ENCODE results near the gene OLAH.

The OLAH gene

DNA sequence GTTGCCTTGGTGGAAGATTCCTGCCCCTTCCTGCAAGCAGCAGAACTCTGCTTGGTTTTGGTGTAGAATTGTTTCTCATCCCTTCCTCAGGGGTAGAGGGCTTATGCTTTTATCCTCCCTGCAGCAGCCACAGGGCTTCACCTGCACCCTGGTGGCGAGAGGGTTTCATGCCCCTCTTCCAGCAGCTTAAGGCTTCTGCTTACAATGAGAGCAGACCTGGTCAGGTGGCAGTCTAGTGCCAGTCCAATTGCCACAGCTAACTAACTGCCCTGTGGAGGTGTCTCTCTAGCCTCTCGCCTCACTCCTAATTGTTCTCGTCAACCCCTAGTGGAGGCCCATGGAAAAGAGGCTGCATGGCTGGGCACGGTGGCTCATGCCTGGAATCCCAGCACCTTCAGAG is 25.5 kb downstream of the OLAH start:
- DNase-seq (ENCODE audit: low spot score) = no peak

DNA sequence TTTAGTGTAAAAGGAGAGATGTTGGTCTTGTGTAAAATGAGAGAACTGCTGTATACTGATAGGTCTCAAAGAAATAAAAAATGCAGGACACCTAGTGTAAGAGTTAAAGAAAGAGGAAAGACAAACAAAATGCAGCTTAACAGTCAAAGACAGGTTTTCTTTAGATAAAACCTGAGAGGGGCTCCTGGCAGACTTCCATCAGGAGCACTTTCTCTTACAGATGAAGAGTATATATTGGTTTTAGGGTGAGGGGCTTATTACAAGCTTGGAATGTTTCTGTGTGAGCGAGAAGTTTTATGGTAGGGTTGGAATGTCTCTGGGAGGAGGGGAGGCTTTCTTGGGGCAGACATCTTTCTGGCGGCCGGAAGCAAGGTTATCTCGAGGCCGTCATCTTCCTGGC is 28.6 kb downstream of the OLAH start:
- DNase-seq (ENCODE audit: low spot score) = no peak

DNA sequence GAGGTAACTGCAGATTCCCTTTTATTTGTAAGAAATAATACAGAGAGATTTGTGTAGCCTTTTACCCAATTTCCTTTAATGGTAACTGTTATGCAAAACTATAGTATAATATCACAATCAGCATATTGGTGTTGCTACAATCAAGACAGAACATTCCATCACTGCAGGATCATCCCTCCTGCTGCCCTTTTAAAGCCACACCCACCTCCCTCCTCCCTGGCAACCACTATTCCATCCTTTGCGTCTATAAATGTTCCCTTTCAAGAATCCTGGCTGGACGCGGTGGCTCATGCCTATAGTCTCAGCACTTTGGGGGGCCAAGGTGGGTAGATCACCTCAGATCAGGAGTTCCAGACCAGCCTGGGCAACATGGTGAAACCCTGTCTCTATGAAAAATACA is 31.7 kb downstream of the OLAH start:
- no peak for DNase-seq (ENCODE audit: low spot score)

DNA sequence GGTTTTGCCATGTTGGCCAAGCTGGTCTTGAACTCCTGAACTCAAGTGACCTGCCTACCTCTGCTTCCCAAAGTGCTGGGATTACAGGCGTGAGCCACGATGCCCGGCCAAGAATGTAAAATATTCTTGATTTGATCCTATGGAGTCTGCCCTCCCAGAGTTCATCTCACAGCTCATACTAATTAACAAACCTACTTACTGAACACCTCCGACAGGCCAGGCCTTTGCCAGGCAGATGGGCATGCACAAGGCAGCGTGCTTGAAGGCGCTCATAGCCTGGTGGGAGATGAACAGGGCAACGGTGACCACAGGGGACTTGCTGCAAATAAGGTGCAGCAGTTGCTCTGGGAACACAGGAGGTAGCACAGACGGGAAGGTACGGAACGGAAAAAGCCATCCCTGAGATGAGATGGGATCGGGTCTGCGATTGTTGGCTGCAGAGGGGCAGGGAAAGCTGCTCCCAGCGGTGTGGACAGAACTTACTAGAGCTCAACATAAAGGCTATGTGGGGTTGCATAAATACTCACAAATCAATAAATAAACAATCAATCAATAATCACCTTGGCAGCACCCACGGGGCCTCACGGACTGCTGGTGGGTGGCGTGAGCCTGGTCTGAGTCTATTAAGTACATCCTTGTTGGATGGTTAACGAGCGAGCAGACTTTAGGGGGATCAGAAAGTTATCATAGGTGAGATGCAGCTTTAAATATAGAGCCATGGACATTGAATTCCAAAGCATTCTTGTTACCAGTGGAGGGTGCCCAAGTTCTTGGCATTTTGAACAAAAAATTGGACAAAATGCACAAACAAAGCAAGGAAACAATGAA is 40.1 kb downstream of the OLAH start:
- DNase-seq (ENCODE audit: low spot score) = no peak

DNA sequence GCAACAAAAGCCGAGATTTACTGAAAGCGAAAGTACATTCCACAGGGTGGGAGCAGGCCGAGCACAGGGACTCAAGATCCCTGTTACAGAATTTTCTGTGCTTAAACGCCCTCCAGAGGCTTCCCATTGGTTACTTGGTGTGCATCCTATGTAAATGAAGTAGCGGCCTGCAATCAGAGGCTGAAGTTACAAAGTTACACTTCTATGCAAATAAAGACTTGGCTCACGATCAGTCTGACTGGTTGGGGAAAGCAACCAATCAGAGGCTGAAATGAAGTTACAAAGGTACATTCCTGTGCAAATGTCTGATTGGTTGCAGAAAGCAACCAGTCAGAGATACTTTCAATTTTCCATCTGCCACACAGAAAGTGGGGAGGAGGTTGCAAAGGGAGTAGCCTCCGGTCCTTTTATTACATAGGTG is 40.8 kb downstream of the OLAH start:
- DNase-seq (ENCODE audit: low spot score) = peak; percentile 98

DNA sequence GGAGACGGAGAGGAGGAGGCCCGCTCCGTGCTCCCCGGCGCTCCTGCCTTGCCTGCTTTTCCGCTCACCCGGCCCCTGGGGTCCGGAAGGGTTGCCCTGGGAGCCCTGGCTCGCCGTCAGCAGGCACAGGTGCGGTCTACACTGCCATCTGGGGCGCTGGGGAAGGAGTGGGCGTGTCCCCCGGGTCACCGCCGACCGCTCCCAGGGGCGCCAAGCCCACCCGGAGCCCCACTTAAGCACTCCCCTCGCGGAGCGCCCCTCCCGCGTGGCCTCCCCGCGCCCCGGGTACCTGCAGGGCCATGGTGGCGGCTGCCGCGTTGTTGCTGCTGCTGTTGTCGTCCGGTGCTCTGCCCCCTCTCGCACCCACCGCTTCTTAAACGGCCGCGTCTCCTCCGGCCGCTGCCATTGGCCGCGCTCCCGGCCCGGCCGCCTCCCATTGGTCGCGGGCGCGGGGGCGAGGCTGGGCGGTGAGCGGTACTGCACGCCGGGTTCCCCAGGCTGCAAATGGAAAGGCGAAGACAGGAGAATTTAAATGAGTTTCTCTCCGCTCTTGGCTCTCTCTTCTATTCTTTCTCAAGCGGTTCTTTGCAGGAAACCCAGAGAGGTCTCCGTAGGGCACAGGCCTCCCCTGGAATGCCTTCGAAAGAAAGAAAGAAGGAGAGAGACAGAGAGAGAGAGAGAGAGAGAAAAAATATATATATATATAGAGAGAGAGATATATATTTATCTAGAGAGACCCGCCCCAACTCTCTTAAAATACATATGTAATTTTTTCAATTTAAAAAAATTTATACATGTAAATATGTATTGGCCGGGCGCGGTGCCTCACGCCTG is 44.9 kb downstream of the OLAH start, which contains the start of gene ACBD7:
Gene ACBD7 (minus strand): TSS at position 349 of the 834 bp plus-strand sequence. CDS start 48 bp downstream, at position 301.
- peak; percentile 88 for DNase-seq (ENCODE audit: low spot score)

DNA sequence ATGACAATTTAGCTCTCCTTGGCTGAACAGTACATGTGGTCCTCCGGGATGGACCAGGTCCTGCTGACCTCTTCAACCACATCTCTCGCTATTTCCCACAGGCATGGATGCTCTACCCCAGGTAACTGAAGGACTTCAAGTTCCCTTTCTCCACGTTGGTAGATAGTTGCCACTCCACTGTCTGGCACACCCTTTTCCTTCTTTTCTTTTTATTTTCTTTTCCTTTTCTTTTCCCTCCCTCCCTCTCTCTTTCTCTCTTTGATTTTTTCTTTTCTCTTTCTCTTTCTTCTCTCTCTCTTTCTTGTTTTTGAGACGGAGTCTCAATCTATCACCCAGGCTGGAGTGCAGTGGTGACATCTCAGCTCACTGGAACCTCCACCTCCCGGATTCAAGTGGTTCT is 47.7 kb downstream of the OLAH start:
- no peak for DNase-seq (ENCODE audit: low spot score)

DNA sequence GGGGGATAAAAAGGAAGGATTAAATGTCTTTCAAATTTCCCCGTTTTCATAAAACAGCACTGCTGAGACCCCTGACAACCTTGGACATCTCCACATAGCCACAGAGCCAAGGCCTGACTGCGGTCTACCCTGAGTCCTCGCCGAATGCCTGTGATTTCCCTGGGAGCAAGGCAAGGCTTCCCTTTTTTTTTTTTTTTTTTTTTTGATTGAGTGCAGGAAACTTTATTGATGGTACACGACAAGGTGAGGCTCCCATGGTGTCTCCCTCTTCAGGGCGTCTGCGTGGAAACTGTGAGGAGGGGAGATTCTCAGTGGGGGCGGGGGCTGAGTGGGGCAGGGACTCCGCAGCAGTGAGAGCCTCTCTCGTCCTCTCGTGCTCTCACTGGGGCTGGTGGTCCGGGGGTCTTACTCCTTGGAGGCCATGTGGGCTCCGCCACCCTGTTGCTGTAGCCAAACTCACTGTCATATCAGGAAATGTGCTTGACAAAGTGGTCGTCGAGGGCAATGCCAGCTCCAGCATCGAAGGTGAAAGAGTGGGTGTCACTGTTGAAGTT is 49.2 kb downstream of the OLAH start:
- DNase-seq (ENCODE audit: low spot score) = no peak

DNA sequence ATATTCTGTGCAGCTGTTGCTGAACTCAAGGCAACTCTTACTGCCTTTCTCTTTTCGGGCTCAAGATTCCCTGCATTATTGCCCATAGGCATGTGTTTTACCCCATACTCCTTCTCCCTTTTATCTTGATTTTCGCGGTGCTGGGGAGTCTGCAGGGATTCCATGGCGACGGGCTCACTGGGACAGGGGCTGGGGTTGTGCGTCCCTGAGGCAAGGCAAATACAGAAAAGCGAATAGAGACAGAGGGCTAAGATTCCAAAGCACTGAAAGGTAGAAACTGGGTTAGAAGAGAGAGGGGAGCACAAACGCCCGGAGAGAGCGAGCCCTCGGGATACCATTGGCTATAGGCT is 52.9 kb downstream of the OLAH start:
- no peak for DNase-seq (ENCODE audit: low spot score)

DNA sequence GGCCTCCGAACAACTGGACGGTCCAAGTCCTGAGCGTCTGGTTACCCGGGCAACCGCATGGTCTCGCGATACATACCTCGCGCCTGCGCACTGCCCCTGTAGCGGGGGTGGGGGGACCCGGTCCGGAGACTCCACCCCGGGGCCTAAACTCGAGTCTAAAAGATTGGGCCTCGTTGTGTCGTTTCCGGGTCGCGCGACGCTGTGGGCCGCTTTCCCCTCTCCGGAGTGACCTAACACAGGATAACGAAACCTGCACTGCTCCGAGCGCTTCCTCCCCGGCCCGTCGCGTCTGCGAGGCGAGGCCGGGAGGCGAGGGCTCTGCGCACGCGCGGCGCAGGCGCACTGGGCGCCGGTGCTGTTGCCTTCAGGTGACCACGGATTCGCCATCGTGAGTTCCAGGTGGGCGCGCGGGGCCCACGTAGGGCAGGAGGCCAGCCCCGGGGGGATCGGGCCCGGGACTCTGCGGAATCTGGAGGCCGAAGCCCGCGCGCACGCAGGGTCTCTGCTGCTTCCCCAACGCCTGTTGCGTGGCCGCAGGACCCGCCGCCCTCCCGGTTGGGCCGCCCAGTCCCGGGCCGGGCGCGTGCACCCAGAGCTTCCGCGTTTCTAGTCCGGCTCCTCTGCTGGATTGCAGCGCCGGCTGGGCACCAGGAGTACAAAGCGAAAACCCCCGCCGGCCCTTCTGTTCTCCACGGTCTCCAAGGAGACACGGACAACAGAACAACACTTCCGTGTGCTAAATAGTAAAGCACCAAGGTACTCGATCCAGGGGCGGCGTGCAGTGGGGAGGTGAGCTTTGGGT is 53.5 kb downstream of the OLAH start, which contains the start of gene RPP38:
Gene RPP38 (plus strand): TSS at position 345 of the 802 bp plus-strand sequence. CDS start 5,960 bp downstream, outside the sequence.
- peak; percentile 96 for DNase-seq (ENCODE audit: low spot score)

DNA sequence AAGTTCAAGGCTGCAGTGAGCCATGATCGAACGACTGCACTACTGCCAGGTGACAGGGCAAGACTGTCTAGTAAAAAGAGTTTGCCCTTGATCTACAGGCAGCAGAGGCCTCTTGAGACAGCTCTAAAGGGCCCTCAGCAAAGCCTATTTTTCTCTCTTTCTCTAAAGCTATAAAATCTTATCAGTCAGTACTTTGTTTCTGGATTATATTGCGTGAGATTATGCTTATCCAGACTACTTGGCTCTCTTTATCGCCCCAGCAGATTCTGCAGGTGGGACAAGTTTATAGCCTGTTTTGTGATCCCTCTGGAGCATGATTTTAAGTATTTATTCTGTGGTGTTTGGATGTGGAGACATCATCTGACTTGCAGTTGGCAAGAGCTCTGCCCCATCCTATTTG is 56.1 kb downstream of the OLAH start:
- DNase-seq (ENCODE audit: low spot score) = no peak

DNA sequence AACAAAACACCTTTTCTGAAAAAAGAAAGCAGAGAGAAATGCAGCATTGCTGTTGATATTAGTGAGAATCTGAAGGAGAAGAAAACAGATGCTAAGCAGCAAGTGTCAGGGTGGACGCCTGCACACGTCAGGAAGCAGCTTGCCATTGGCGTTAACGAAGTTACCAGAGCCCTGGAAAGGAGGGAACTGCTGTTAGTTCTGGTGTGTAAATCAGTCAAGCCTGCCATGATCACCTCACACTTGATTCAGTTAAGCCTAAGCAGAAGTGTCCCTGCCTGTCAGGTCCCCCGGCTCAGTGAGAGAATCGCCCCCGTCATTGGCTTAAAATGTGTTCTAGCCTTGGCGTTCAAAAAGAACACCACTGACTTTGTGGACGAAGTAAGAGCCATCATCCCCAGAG is 59.8 kb downstream of the OLAH start:
- no peak for DNase-seq (ENCODE audit: low spot score)

DNA sequence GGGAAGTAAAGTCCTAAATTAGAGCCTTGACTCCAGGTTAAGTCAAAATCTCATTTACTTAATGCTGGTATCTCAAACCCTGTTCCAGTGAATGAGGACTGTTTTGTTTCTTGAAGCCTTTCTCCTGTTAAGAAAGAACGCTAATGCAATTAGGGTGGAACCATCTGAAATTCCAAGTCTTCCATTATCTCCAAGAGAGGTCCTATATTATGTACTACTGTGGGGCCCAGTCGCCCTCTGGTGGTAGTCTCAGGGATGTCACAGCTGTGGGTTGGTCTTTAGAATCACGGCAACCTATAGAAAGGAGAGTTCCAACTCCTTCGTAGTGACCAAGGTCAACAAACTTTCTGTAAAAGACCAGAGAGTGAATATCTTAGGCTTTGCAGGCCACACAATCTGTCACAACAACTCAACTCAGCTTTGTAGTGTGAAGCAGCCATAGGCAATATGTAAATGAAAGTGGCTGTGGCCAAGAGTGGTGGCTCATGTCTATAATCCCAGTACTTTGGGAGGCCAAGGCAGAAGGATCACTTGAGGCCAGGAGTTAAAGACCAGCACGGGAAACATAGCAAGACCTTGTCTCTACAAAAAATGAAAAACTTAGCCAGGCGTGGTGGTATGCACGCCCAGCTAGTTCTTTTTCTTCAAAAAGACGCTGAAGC is 62.7 kb downstream of the OLAH start:
- DNase-seq (ENCODE audit: low spot score) = peak; percentile 71

DNA sequence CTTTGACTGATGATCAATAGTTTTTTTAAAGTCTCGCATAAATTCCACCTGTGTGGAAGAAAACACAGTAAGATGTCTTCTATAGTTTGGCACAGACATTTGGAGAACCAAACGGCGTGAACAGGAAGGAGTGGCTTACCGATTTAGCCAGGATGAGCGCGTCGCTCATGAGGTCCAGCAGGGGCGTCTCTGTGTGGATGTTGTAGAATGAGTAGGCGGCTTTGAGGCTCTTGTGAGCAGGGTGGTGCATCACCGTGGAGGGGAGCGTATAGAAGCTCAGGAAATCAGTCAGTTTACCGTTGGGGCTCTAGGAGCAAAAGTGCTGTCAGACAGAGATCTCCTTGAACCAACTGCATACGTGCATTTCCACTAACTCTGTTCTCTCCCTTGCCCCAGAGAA is 68.9 kb downstream of the OLAH start:
- DNase-seq (ENCODE audit: low spot score) = no peak

DNA sequence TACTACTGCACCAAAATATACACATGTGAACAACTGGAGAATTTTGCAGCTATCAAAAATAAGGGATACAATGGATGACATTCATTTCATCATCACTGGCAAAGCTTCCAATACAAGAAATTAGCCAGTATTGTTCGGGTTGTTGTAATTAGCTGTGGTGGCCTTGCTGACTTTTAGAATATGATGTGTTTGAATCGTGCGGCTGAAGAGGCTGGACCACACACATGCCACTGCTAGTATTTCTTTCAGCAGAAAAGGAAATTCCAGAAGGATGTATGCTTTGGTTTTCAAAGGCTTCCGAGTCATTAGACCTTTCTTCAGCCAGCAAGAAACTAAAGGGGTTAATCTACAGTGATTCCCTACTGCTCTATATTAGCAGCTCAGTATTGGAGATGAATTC is 70.0 kb downstream of the OLAH start:
- no peak for DNase-seq (ENCODE audit: low spot score)

DNA sequence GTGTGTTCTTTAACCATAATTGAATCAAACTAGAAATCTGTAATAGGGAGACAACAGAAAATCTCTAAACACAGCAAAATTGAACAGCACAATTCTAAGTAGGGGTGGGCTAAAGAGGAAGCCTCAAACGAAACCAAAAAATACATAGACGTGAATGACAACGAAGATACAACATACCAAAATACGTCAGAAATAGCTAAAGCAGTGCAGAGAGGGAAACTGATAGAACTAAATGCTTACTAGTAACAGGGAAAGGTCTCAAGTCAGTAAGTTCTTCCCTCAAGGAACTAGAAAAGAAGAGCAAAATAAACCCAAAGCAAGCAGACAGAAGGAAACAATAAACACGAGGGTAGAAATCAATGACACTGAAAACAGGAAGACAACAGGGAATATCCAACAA is 72.5 kb downstream of the OLAH start:
- no peak for DNase-seq (ENCODE audit: low spot score)

DNA sequence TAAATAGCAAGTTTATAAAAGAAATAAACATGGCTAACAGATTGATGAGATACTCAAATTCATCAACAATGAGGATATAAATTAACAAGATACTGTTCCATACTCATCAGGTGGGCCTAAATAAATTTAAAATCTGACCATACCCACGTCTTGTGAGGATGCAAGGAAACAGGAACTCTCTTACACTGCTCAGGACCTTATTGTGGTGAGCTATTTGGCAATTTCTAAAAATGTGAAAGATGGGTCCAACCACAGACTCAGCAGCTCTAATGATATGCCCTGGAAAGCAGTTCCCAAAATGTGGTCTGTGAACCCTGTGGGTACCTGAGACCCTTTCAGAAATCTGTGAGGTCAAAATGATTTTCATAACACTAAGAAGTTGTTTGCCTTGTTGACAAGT is 74.9 kb downstream of the OLAH start:
- no peak for DNase-seq (ENCODE audit: low spot score)

DNA sequence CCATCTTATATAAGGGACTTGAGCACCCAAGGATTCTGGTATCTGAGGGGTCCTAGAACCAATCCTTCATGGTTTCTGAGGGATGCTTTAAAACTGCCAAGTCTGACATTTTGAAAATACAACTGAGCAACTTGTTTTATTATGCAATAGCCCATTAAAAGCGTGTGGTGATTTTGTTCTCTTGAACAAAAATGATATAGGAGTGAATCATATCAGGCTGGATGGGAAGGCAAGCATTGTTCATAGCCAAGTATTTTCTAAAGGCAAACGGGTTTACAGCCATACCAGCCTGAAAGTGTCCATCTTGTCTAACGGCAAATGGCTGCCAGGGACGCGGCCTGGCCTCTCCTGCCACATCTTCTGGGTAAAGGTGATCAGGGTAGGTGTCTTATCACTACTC is 76.8 kb downstream of the OLAH start:
- DNase-seq (ENCODE audit: low spot score) = no peak

DNA sequence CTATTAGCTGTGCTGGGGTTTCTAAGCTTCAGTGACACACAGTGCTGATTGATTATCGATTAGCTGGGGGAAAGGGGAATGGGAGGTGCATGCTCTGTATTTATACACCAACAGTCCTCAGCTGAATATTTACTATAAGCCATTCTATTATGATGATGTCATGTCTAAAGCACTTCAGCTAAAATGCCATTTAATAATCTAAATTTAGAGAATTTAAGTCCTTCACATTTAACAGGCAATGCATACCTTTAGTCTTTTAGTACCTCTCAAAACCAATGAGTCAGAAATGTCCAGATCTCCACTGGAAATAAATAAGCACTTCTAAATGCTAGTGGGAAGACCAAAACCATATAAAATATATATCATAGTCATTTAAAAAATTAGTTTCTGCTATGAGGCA is 78.0 kb downstream of the OLAH start:
- DNase-seq (ENCODE audit: low spot score) = no peak

DNA sequence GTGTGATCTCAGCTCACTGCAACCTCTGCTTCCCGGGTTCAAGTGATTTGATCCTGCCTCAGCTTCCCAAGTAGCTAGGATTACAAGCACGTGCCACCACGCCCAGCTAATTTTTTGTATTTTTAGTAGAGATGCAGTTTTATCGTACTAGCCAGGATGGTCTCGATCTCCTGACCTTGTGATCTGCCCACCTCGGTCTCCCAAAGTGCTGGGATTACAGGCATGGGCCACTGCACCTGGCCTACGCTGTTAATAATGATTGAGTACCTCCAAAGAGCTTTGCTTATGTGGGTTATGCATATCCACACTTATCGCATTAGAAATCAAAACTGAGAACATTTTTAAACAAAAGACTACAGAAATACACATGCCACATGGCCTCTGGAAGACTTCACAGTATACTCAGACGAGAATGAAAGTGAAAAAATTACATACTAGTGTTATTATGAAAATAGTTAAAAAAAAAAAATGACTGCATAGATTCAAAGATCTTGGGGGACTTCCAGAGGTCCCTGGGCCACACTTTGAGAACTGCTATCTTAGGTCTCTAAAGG is 78.8 kb downstream of the OLAH start:
- no peak for DNase-seq (ENCODE audit: low spot score)

Data from kidney tubule cell (primary cell).